ENCODE data around the gene CMA1. TPM values are rescaled to one million over a fixed set of nuclear protein-coding genes. Genes with fewer than 3 reads are reported as not detected.
"Not testable (repeated sequence)": the region's sequence is repeated elsewhere in the genome, so short reads cannot be mapped to it uniquely, and the experiment has no call there.

Gene CMA1
- total RNA-seq = not detected

- Mint-ChIP-seq H3K36me3 (no peaks in the 10 kb centered on the region), H3K9me3 (peaks cover 0 to 4% of the 10 kb centered on the region in 2 donors), H3K27ac (no peak within 1 kb of the TSS)
- DNase-seq (ENCODE audit: low spot score in 2 of 2) (no peak), ATAC-seq (no peak)
Observed at GRCh38 chr14:24508155-24508840, at the start of gene CMA1. CMA1 (minus strand) TSS chr14:24508265; CDS start chr14:24508235, 30 bp downstream.

- Mint-ChIP-seq H3K9me3 (peaks cover 6 to 8% of the 10 kb centered on the region in 2 donors), H3K36me3 (peaks cover 0 to 11% of the 10 kb centered on the region in 2 donors), H3K27ac (no peak overlapping the region)
- no peak for ATAC-seq
- no peak for DNase-seq (ENCODE audit: low spot score in 2 of 2)
Observed at GRCh38 chr14:24556756-24557155, 48.7 kb upstream of the CMA1 start.

GRCh38 chr14:24549064-24549463 is 41.0 kb upstream of the CMA1 start:
- not testable (repeated sequence) for DNase-seq (ENCODE audit: low spot score in 2 of 2); ATAC-seq; H3K27ac Mint-ChIP-seq
- peaks cover 33 to 43% of the 10 kb centered on the region in 2 donors for H3K9me3 Mint-ChIP-seq
- peaks cover 18 to 24% of the 10 kb centered on the region in 2 donors for H3K36me3 Mint-ChIP-seq

- peaks cover 14 to 35% of the 10 kb centered on the region in 2 donors for H3K9me3 Mint-ChIP-seq
- H3K36me3 Mint-ChIP-seq = peaks cover 0 to 6% of the 10 kb centered on the region in 2 donors
- no peak overlapping the region for H3K27ac Mint-ChIP-seq
- ATAC-seq (no peak), DNase-seq (ENCODE audit: low spot score in 2 of 2) (no peak)
Observed at GRCh38 chr14:24542346-24542936, 34.4 kb upstream of the CMA1 start.

GRCh38 chr14:24535737-24536136 is 27.7 kb upstream of the CMA1 start:
- H3K36me3 Mint-ChIP-seq = no peaks in the 10 kb centered on the region
- peaks cover 0 to 19% of the 10 kb centered on the region in 2 donors for H3K9me3 Mint-ChIP-seq
- ATAC-seq (peak; percentile 58 to 82), DNase-seq (ENCODE audit: low spot score in 2 of 2) (no peak)
- no peak overlapping the region for H3K27ac Mint-ChIP-seq

GRCh38 chr14:24534286-24534685 is 26.2 kb upstream of the CMA1 start:
- Mint-ChIP-seq H3K9me3 (peaks cover 0 to 10% of the 10 kb centered on the region in 2 donors), H3K27ac (peak overlapping the region in 1 of 2 donors; percentile 65), H3K36me3 (no peaks in the 10 kb centered on the region)
- ATAC-seq (no peak), DNase-seq (ENCODE audit: low spot score in 2 of 2) (no peak)

- H3K27ac Mint-ChIP-seq; H3K9me3 Mint-ChIP-seq; ATAC-seq; DNase-seq (ENCODE audit: low spot score in 2 of 2); H3K36me3 Mint-ChIP-seq: not testable (repeated sequence)
Observed at GRCh38 chr14:24525877-24526620, 18.0 kb upstream of the CMA1 start.

- H3K36me3 Mint-ChIP-seq = no peaks in the 10 kb centered on the region
- H3K9me3 Mint-ChIP-seq = no peaks in the 10 kb centered on the region
- DNase-seq (ENCODE audit: low spot score in 2 of 2) (no peak), ATAC-seq (no peak)
- H3K27ac Mint-ChIP-seq = no peak overlapping the region
Observed at GRCh38 chr14:24518851-24519250, 10.8 kb upstream of the CMA1 start.

GRCh38 chr14:24514209-24514608 is 6.1 kb upstream of the CMA1 start:
- no peak overlapping the region for H3K27ac Mint-ChIP-seq
- ATAC-seq (no peak), DNase-seq (ENCODE audit: low spot score in 2 of 2) (no peak)
- no peaks in the 10 kb centered on the region for H3K36me3 Mint-ChIP-seq
- peaks cover 0 to 4% of the 10 kb centered on the region in 2 donors for H3K9me3 Mint-ChIP-seq

- ATAC-seq (no peak), DNase-seq (ENCODE audit: low spot score in 2 of 2) (no peak)
- no peaks in the 10 kb centered on the region for H3K36me3 Mint-ChIP-seq
- no peak overlapping the region for H3K27ac Mint-ChIP-seq
- peaks cover 0 to 4% of the 10 kb centered on the region in 2 donors for H3K9me3 Mint-ChIP-seq
Observed at GRCh38 chr14:24513009-24513408, 4.9 kb upstream of the CMA1 start.

- no peak overlapping the region for H3K27ac Mint-ChIP-seq
- DNase-seq (ENCODE audit: low spot score in 2 of 2) = no peak
- peaks cover 0 to 4% of the 10 kb centered on the region in 2 donors for H3K36me3 Mint-ChIP-seq
- H3K9me3 Mint-ChIP-seq = peaks cover 0 to 3% of the 10 kb centered on the region in 2 donors
- ATAC-seq = no peak
Observed at GRCh38 chr14:24506443-24506842, 1.6 kb downstream of the CMA1 start.

GRCh38 chr14:24504425-24504950 is 3.6 kb downstream of the CMA1 start:
- no peak for ATAC-seq
- H3K9me3 Mint-ChIP-seq = peaks cover 0 to 5% of the 10 kb centered on the region in 2 donors
- no peak overlapping the region for H3K27ac Mint-ChIP-seq
- no peak for DNase-seq (ENCODE audit: low spot score in 2 of 2)
- H3K36me3 Mint-ChIP-seq = peaks cover 0 to 4% of the 10 kb centered on the region in 2 donors

- not testable (repeated sequence) for ATAC-seq; H3K36me3 Mint-ChIP-seq; DNase-seq (ENCODE audit: low spot score in 2 of 2); H3K27ac Mint-ChIP-seq
- peaks cover 6 to 10% of the 10 kb centered on the region in 2 donors for H3K9me3 Mint-ChIP-seq
Observed at GRCh38 chr14:24491586-24492408, 16.3 kb downstream of the CMA1 start.

GRCh38 chr14:24483604-24484252 is 24.3 kb downstream of the CMA1 start:
- Mint-ChIP-seq H3K27ac (no peak overlapping the region), H3K9me3 (no peaks in the 10 kb centered on the region), H3K36me3 (peaks cover 0 to 7% of the 10 kb centered on the region in 2 donors)
- DNase-seq (ENCODE audit: low spot score in 2 of 2) (no peak), ATAC-seq (peak; percentile 11 to 38)

GRCh38 chr14:24482699-24483303 is 25.3 kb downstream of the CMA1 start:
- H3K9me3 Mint-ChIP-seq, ATAC-seq: not testable (repeated sequence)

More at GRCh38 chr14:24482699-24483303, 25.3 kb downstream of the CMA1 start:
- H3K27ac Mint-ChIP-seq; DNase-seq (ENCODE audit: low spot score in 2 of 2); H3K36me3 Mint-ChIP-seq: not testable (repeated sequence)

Measured in activated naive CD4-positive, alpha-beta T cell treated with anti-CD3 and anti-CD28 coated beads, Interleukin-2, amount 50 U/mL, for 72 hours (primary cell).